ENCODE measurements around the gene RAB7A.

Gene RAB7A

GRCh38 chr3:128735884-128736283 is 9.9 kb downstream of the RAB7A start:
- H3K36me3 Mint-ChIP-seq (ENCODE audit: low read depth), result peaks cover 87% of the 10 kb centered on the region
- no peak for TF ChIP-seq CTCF (IDR thresholded peaks at IDR 0.05)
- DNase-seq, result no peak
- peaks cover 24% of the 10 kb centered on the region for H3K4me1 Mint-ChIP-seq
- no peak overlapping the region for H3K27ac Mint-ChIP-seq
- H3K27me3 Mint-ChIP-seq (ENCODE audit: low read depth, poor library complexity), result no peaks in the 10 kb centered on the region
- H3K4me3 Mint-ChIP-seq, result no peak overlapping the region
- peaks cover 31% of the 10 kb centered on the region for H3K9me3 Mint-ChIP-seq

DNA sequence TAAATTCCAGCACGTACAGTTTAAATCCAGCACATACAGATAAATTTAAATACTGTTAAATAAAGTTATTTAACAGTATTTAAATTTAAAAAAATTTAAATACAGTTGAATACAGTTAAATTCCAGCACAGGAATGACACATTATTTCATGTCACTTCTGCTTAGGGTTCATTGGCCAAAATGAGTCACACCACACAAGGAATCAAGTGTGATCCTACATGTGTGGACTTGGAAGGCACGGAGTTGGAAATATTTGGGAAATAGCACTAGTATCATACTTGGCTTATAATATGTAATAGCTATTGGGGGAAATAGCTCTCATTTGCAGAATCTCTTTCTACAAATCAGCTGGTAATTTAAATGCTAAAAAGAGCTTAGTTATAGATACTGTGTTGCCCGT is 10.6 kb downstream of the RAB7A start:
- DNase-seq, result no peak
- Mint-ChIP-seq H3K9me3 (peaks cover 38% of the 10 kb centered on the region), H3K4me1 (peaks cover 21% of the 10 kb centered on the region), H3K36me3 (ENCODE audit: low read depth) (peaks cover 87% of the 10 kb centered on the region), H3K4me3 (no peak overlapping the region), H3K27me3 (ENCODE audit: low read depth, poor library complexity) (peaks cover under 1% of the 10 kb centered on the region), H3K27ac (no peak overlapping the region)
- TF ChIP-seq CTCF (IDR thresholded peaks at IDR 0.05), result no peak

DNA sequence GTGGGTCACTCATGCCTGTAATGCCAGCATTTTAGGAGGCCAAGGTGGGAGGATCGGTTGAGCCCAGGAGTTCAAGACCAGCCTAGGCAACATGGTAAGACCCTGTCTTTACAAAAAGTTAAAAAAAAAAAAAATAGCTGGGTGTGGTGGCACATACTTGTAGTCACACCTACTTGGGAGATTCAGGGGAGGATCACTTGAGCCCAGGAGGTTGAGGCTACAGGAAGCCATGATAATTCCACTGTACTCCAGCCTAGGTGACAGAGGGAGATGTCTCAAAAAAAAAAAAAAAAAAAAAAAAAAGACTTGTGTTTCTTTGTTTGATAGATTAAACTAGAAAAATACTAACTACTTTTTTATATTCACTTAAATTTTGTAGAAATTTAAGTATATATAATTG is 14.6 kb downstream of the RAB7A start:
- Mint-ChIP-seq H3K4me1 (no peaks in the 10 kb centered on the region), H3K36me3 (ENCODE audit: low read depth) (peaks cover 93% of the 10 kb centered on the region), H3K27ac (no peak overlapping the region)

GRCh38 chr3:128742821-128743594 is 17.0 kb downstream of the RAB7A start:
- H3K27ac Mint-ChIP-seq, result no peak overlapping the region
- H3K4me3 Mint-ChIP-seq, result no peak overlapping the region

More for the DNA sequence above, 14.6 kb downstream of the RAB7A start:
- peaks cover 67% of the 10 kb centered on the region for H3K9me3 Mint-ChIP-seq
- DNase-seq, result no peak
- no peak for TF ChIP-seq CTCF (IDR thresholded peaks at IDR 0.05)
- no peak overlapping the region for H3K4me3 Mint-ChIP-seq
- peaks cover 2% of the 10 kb centered on the region for H3K27me3 Mint-ChIP-seq (ENCODE audit: low read depth, poor library complexity)

DNA sequence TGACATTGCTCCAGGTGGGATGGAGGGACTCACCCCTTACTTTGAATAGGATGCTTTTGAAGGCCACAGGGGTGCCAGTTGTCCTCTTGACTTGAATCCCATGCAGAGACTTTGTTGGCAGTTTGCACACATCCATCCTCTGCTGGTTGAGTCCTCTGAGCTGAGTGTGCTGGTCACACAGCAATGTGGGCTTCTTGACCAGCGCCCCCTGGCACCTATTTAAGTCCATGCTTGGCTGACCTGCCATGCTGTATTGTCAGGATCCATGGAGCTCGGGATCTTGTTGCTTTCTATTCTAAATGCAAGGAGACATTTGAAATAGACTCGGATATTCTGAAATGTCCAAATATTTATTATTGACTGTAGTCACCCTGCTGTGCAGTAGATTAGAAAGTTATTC is 19.8 kb downstream of the RAB7A start:
- H3K4me3 Mint-ChIP-seq, result no peak overlapping the region
- peaks cover 90% of the 10 kb centered on the region for H3K36me3 Mint-ChIP-seq (ENCODE audit: low read depth)
- TF ChIP-seq CTCF (IDR thresholded peaks at IDR 0.05), result no peak
- H3K27me3 Mint-ChIP-seq (ENCODE audit: low read depth, poor library complexity), result peaks cover 2% of the 10 kb centered on the region
- no peaks in the 10 kb centered on the region for H3K4me1 Mint-ChIP-seq
- H3K27ac Mint-ChIP-seq, result no peak overlapping the region
- H3K9me3 Mint-ChIP-seq, result peaks cover 81% of the 10 kb centered on the region
- DNase-seq, result no peak

More at GRCh38 chr3:128742821-128743594, 17.0 kb downstream of the RAB7A start:
- no peak for DNase-seq
- peaks cover 2% of the 10 kb centered on the region for H3K27me3 Mint-ChIP-seq (ENCODE audit: low read depth, poor library complexity)
- no peak for TF ChIP-seq CTCF (IDR thresholded peaks at IDR 0.05)
- H3K4me1 Mint-ChIP-seq, result no peaks in the 10 kb centered on the region
- peaks cover 87% of the 10 kb centered on the region for H3K36me3 Mint-ChIP-seq (ENCODE audit: low read depth)
- peaks cover 76% of the 10 kb centered on the region for H3K9me3 Mint-ChIP-seq

DNA sequence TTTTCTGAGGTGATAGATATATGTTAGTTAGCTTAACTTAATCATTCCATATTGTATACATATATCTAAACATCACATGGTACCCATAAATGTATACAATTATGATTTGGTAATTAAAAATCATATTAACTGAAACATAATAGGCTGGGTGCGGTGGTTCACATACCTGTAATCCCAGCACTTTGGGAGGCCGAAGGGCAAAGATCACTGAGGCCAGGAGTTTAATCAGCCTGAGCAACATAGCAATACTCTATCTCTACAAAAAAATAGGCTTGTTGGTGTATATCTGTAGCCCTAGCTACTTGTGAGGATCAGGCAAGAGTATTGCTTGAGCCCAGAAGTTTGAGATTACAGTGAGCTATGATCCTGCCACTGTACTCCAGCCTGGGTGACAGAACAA is 20.9 kb downstream of the RAB7A start:
- DNase-seq, result no peak
- Mint-ChIP-seq H3K4me1 (no peaks in the 10 kb centered on the region), H3K27me3 (ENCODE audit: low read depth, poor library complexity) (no peaks in the 10 kb centered on the region), H3K4me3 (no peak overlapping the region), H3K9me3 (peaks cover 81% of the 10 kb centered on the region), H3K27ac (no peak overlapping the region), H3K36me3 (ENCODE audit: low read depth) (peaks cover 90% of the 10 kb centered on the region)
- TF ChIP-seq CTCF (IDR thresholded peaks at IDR 0.05), result no peak

Measured in nephron progenitor cell (in vitro differentiated cells).